Adrenal gland (tissue), 5 donors: Measurements from ENCODE around the gene ATF5.

ENCODE experiments used
- CTCF ChIP-seq, 6 experiments: fragments of 450-650 bp in 4 of 6; fragments of 200-600 bp in 2 of 6; sonication (generic) in 1 of 6; IDR thresholded peaks; 1 replicate in 5 of 6; 2 replicates in 1 of 6; pipeline versions ENCODE4 v1.5.1 to v1.8.0; 2016 to 2021; ENCODE audit warnings: antibody characterized with exemption in 6 of 6, mild to moderate bottlenecking in 2 of 6, moderate library complexity in 1 of 6
- POLR2A ChIP-seq, 2 donors: fragments of 450-650 bp; IDR thresholded peaks; one replicate each; pipeline ENCODE4 v1.6.1; 2017; ENCODE audit warnings: antibody characterized with exemption in 2 of 2, mild to moderate bottlenecking in 2 of 2, moderate library complexity in 1 of 2
- donor health status: DM: no; HTN: no; CAD: no.

DNA sequence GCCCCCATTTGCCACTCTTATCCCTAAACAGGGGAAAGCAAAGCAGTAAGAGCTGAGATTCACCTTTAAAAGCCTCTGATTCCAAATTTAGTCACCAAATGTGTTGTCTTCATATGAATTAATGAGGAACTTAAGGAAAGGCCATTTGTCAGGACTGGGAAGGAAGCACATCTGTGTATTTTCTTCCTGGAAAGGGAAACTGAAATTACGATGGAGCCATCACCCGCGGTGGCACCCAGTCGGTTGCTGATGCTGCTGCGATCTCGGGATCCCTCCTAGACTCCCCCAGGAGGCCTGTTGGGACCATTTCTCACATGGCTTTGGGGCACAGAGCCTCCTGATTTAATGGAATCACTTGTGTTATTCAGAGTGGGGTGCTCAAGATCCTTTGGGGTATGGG, 24.9 kb upstream of the ATF5 start:
- TF ChIP-seq CTCF (IDR thresholded peaks at IDR 0.05) (no peak), POLR2A (IDR thresholded peaks at IDR 0.05) (no peak)
